Mammary epithelial cell (primary cell): ENCODE data around the gene COL4A2.

Experiments used
- EZH2 ChIP-seq: IDR thresholded peaks from 2 replicates; pipeline ENCODE4 v1.6.1; 2012; ENCODE audit warnings: low read length, inconsistent platforms, borderline replicate concordance
- TF ChIP-seq, protein P1 (sequence below), 2 donors: IDR thresholded peaks in 1 of 2; conservative IDR thresholded peaks in 1 of 2; 2 replicates each; pipeline ENCODE4 v1.5.1; 2011 to 2012; ENCODE audit warnings: inconsistent platforms in 2 of 2, low read length in 2 of 2, mild to moderate bottlenecking in 2 of 2, control low read depth in 1 of 2, low read depth in 1 of 2; ENCODE audit not compliant: insufficient read depth in 1 of 2; ENCODE audit errors: extremely low read depth in 1 of 2

DNA sequence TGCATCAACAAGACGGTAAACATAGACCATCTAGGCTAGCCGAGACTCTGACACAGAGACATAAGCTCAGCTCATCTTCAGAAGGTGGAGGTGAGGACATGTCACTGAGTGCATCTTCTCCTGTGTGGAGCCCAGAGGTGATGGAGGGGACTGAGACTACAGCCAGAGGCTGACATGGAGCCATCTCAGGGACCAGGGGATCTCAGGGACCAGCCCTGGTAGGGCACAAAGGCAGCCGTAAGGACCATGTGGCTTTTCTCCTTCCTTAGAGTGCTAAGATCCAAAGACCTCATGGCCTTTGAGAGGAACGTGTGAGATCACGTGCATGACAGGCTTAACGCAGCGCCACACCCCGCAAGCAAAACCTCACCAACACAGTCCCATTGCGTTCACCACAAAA, 127.5 kb downstream of the COL4A2 start:
- TF ChIP-seq, protein P1, sequence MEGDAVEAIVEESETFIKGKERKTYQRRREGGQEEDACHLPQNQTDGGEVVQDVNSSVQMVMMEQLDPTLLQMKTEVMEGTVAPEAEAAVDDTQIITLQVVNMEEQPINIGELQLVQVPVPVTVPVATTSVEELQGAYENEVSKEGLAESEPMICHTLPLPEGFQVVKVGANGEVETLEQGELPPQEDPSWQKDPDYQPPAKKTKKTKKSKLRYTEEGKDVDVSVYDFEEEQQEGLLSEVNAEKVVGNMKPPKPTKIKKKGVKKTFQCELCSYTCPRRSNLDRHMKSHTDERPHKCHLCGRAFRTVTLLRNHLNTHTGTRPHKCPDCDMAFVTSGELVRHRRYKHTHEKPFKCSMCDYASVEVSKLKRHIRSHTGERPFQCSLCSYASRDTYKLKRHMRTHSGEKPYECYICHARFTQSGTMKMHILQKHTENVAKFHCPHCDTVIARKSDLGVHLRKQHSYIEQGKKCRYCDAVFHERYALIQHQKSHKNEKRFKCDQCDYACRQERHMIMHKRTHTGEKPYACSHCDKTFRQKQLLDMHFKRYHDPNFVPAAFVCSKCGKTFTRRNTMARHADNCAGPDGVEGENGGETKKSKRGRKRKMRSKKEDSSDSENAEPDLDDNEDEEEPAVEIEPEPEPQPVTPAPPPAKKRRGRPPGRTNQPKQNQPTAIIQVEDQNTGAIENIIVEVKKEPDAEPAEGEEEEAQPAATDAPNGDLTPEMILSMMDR (conservative IDR thresholded peaks at IDR 0.05 in 1 of 2, IDR thresholded peaks at IDR 0.05 in 1 of 2; ENCODE audit: extremely low read depth in 1 of 2, insufficient read depth in 1 of 2, low read depth in 1 of 2, low read length in 2 of 2): no peak
- TF ChIP-seq EZH2: no peak
